ENCODE measurements around the gene ENTR1.

Gene ENTR1

DNA sequence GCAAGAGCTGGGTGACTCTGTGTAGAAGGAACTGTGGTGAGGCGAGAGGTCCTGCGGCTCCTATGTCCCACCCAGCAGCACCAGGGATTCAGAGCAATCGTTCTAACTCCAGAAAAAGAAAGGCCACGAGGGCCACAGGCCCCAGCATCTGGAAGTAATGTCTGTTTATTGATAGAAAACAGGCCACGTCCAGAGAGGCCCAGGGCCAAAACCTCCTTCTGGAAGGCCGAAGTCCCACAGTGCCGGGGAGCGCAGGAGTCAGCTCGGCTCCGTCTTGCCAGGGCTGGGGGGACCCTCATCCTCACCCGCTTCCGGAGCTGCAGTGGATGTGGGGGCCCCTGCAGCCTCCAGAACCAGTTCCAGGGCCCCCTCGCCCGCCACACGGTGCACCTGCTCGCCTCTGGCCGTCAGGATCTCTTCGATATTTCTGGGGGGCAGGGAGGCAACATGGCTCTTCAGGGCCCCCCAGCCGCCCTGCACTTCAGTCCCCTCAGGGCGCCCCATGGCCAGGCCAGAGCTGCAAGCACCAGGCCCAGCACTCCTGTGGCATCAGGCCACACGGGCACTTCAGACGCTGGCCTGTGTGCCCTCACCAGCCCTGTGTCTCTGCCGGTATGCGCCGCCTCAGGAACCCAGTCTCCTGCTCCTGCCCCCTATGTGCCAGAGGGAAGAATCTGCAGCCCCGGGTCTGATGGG, 48.5 kb downstream of the ENTR1 start:
- no peak for DNase-seq

DNA sequence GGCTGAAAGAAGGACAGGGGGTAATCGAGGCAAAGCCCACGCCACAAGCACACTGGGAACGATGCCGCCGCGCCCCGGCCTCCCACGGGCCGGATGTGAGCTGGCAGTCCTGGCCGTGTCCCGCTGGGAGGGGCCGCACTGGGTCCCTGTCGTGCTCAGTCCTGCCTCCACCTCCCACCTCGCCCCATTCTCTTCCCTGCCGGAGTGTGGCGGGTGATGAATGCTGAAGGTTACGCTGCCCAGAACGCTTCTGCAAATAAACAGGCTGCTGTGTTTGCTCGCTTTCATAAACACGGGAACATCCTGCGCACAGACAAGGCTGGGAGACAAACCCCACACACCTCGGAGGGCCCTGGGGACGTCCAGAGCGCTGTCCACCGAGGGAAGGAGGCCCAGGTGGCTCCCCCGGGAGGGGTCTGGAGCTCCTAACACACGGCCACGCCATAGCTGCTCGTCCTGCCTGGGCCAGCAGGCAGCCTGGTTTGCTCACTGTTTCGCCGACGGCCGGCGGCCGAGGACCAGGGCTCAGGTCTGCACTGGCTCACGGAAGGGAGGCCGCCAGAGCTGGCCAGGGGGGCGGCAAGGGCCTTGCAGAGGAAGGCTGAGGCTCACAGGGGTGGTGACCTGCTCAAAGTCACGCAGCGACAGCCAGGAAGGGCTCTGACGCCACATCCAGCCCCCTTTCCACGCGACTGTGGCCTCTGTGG, 49.2 kb downstream of the ENTR1 start:
- no peak for DNase-seq

DNA sequence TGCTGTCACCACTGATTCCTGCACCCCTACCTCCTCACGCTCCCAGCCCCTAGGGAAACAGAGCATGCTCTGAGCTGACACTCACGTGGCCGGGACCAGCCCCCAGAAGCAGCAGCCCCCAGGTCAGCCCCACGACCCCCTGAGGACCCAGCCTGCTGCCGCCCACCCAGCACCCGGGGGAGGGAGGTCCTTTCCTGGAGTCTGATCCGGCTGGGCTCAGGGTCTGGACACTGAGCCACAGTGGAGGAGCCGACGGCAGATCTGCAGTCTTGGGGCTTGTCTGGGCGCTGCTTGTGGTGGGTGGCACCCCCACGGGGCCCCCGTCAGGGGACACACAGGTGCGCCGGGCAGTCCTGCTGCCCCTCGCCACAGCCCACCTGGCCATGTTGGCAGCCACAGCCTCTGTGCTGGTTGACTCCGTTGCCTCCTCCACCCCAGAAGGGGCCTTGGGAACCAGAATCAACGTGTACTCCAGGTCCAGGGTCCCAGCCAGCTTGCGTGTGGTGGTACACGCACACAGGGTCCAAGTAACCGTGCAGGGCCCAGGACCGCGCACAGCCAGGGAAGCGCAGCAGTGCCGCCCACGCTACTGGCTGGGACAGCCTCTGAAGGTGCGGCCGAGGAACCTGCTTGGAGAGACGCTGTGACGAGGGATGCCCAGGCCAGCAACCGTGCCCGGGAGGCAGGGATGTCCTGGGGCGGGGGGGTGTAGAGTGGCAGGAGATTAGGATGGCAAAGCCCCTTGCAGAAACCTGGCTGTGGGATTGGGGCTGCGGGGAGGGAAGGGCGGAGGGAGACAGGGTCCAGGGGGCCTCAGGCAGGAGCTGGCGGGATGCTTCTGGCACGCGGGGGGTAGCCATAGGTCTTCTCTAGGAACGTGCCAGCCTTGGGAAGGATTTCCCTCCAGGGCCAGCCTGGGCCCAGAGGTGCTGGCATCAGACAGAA, 50.4 kb downstream of the ENTR1 start:
- no peak for DNase-seq

DNA sequence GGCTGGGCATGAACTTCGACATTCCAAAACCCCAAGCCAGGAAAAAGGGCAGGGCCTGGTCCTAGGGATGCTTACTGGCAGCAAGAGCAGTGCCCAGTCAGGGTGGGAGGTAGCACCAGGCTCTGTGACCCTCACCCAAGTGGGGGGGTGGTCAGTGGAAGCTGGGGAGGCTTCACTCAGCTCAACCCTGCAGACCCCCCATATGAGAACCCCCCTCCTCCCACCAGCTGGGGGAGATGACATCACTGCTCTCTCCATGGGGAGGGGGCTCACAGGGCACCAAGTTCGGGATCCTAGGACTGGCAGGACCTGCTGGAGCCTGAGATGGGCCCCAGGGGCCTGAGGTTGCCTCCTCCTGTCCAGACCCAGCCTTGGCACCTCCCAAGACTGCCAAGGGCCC, 51.5 kb downstream of the ENTR1 start:
- no peak for DNase-seq

DNA sequence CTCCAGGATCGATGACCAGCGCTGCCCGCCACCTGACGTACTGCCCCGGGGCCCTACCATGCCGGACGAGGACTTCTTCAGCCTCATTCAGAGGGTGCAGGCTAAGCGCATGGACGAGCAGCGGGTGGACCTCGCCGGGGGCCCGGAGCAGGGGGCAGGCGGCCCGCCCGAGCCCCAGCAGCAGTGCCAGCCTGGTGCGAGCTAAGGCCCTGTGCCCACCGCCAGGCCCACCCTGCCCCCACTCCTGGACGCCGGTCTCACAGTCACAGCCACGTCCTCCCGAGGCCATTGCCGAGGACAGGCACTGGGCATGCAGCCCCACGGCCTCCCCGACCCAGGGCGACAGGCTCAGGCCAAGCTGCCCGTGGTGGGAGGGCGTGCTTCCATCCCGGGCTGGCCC, 52.4 kb downstream of the ENTR1 start:
- no peak for DNase-seq

DNA sequence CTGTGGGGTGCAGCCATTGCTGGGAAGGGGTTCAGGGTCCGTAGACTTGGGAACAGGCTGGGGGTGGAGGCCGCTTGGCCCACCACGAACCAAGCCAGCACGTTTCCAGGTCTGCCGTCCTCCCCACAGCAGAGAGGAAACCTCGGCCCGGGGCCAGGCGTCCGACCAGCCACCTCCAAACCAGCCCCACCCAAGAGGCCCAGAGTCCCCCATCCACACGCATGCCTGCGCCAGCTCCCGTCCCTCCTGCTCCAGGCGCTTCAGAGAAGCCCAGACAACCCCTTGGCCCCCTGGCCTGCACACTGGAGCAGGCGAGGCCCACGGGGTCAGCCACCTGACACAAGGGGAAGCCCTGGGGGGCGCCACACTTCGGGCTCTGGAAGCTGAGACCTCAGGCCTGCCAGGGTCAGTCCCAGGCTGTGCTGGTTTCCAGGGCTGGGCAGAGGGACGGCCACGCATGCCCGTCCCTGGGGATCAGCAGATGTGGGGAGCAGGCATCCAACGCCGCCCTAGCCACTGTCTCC, 53.1 kb downstream of the ENTR1 start:
- no peak for DNase-seq

DNA sequence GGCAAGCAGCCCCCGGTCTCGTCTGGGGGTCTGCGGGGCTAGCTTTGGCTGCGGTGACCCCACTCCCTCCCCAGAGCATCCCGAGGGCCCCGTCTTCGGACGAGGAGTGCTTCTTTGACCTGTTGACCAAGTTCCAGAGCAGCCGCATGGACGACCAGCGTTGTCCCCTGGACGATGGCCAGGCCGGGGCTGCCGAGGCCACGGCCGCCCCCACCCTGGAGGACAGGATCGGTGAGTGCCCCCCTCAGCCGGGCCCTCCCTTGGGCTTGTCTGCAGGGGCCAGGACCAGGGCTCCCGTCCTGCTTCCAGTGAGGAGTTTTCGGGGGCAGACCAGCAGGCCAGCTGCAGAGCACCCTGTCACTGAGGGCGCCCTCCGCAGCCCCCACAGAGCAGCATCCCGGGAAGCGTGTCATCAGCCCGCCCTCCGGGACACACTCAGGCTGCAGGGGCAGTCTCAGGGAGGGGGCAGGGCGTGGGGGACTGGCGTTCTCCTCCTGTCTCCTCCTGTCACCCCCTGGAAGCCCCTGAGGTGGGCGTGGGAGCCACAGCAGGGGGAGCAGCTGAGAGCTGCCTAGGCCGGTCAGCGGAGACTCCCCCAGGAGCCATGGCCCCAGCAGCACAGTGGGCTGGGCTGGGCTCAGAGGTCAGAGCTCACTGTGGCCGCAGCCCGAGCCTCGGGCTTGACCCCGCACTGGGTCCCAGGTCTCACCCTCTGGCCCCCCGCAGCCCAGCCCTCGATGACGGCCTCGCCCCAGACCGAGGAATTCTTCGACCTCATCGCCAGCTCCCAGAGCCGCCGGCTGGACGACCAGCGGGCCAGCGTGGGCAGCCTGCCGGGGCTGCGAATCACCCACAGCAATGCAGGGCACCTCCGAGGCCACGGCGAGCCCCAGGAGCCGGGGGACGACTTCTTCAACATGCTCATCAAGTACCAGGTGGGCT, 54.5 kb downstream of the ENTR1 start:
- no peak for DNase-seq

DNA sequence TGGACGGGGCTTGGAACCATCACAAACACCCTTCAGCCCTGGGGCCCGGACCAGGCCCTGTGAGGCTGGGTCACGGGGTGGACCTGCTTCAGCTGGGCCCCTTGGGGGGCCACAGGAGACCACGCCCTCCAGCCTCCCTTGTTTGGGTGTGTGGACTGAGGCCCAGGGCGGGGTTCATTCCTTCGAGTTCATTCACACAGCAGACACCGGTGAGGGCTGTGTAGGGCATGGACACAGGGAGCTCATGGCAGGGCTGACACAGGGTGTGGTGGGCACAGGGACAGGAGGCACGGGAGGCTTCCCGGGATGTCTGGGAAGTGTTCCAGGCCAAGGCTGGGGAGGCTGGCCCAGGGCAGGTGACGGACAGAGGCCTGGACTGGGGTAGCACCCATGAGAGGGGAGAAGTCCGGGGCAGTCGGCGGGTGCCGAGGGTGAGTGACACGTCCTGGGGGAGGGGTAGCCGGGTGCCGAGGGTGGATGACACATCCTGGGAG, 55.8 kb downstream of the ENTR1 start:
- no peak for DNase-seq

DNA sequence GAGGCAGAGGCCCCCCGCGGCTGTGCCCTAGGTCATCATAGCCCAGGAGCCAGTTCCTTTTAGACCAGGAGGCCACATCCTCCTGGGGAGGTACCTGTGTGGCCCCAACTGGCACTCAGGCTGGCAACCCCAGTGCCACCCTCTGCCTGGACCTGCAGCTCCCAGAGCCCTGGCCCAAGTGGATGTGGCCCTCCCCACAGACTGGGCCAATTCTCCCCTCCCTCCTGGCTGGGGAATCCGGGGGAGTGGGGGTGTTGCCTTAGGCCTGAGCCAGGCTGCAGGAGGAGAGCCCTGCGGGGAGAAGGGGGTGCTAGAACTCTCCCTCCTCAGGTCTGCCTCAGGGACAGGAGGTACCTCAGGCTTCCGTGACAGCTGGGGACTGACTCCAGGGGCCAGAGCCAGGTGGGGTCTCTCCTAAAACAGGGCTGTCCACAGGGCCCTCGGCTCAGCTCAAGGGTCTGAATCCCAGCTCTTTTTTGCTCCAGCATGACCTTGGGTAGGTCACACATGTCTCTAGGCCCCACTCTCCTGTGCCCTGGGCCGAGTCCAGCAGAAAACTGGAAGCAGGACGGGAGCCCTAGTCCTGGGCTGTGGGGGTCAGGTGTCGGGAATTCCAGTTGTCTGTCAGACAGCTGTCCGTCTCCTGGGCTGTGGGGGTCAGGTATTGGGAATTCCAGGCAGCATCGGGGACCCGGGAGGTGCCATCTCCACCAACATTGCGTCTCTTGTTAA, 56.5 kb downstream of the ENTR1 start:
- no peak for DNase-seq

DNA sequence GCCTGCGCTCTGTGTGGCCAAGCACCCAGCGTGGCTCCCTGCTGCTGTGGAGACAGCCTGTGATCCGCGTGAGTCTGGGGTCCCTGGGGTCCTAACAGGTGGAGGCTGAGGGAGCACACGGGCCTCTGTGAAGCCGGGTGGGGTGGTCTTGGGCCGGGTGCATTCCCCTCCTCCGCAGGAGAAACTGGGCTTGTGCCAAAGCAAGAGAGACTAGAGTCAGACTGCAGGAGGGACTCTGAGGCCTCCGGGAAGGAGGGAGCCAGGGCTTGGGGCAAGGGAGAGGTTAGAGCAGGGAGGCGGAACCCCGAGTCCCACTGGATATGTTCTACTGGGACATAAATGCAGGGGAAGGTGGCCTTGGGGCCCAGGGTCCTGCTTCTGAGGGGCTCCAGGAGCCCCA, 57.3 kb downstream of the ENTR1 start:
- no peak for DNase-seq

DNA sequence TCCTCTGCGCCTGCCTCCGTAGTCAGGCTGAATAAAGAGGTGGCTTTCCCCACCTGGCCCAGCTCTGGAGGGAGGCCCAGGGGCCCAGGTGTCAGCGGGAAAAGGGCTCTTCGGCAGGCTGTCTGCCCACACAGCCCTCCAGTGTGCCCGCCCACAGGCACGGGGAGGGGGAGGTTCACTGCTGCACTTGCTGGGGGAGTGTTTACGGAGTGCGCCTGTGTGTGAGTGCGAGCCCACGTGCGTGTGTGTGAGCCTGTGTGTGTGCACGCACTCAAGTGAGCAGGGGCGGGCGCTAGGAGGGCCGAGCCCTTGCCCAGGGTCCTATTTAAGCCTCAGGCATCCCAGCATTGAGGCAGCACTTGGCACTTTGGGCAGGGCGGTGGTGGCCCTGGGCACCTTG, 57.7 kb downstream of the ENTR1 start:
- no peak for DNase-seq
